ENCODE measurements around the gene AFF2. TPM values are rescaled to one million over a fixed set of nuclear protein-coding genes. Genes with fewer than 3 reads are reported as not detected.
"Not testable (repeated sequence)": the region's sequence is repeated elsewhere in the genome, so short reads cannot be mapped to it uniquely, and the experiment has no call there.

Gene AFF2
- polyA plus RNA-seq, 1 donor, result 0.66 TPM

GRCh38 chrX:148836741-148837140 lies 336.3 kb downstream of the AFF2 start:
- no peak for DNase-seq (ENCODE audit: low read depth)

- DNase-seq (ENCODE audit: low read depth), result no peak
These were observed 350.2 kb downstream of the AFF2 start for GRCh38 chrX:148850631-148851030.

- no peak for DNase-seq (ENCODE audit: low read depth)
These were observed 353.9 kb downstream of the AFF2 start for GRCh38 chrX:148854306-148854705.

GRCh38 chrX:148856505-148856904 lies 356.1 kb downstream of the AFF2 start:
- DNase-seq (ENCODE audit: low read depth), result no peak

GRCh38 chrX:148865277-148866210 lies 365.1 kb downstream of the AFF2 start:
- DNase-seq (ENCODE audit: low read depth), result no peak

GRCh38 chrX:148867596-148867995 lies 367.2 kb downstream of the AFF2 start:
- no peak for DNase-seq (ENCODE audit: low read depth)

GRCh38 chrX:148871422-148872160 lies 371.2 kb downstream of the AFF2 start:
- peak; percentile 38 for DNase-seq (ENCODE audit: low read depth)

GRCh38 chrX:148872161-148872535 lies 371.7 kb downstream of the AFF2 start:
- DNase-seq (ENCODE audit: low read depth), result no peak

GRCh38 chrX:148872881-148873280 lies 372.5 kb downstream of the AFF2 start:
- no peak for DNase-seq (ENCODE audit: low read depth)

GRCh38 chrX:148874636-148875246 lies 374.3 kb downstream of the AFF2 start:
- no peak for DNase-seq (ENCODE audit: low read depth)

GRCh38 chrX:148878371-148878770 lies 378.0 kb downstream of the AFF2 start:
- DNase-seq (ENCODE audit: low read depth), result no peak

- DNase-seq (ENCODE audit: low read depth), result no peak
These were observed 384.8 kb downstream of the AFF2 start for GRCh38 chrX:148885203-148885602.

GRCh38 chrX:148893395-148893794 lies 393.0 kb downstream of the AFF2 start:
- DNase-seq (ENCODE audit: low read depth), result no peak

GRCh38 chrX:148902581-148902980 lies 402.2 kb downstream of the AFF2 start:
- no peak for DNase-seq (ENCODE audit: low read depth)

GRCh38 chrX:148903176-148903575 lies 402.8 kb downstream of the AFF2 start:
- no peak for DNase-seq (ENCODE audit: low read depth)

GRCh38 chrX:148904421-148905111 lies 404.1 kb downstream of the AFF2 start:
- no peak for DNase-seq (ENCODE audit: low read depth)

GRCh38 chrX:148905400-148905799 lies 405.0 kb downstream of the AFF2 start:
- DNase-seq (ENCODE audit: low read depth), result no peak

GRCh38 chrX:148906628-148907027 lies 406.2 kb downstream of the AFF2 start:
- DNase-seq (ENCODE audit: low read depth), result not testable (repeated sequence)

- DNase-seq (ENCODE audit: low read depth), result no peak
These were observed 409.3 kb downstream of the AFF2 start for GRCh38 chrX:148909758-148910157.

- DNase-seq (ENCODE audit: low read depth), result no peak
These were observed 413.6 kb downstream of the AFF2 start for GRCh38 chrX:148913971-148914370.

- DNase-seq (ENCODE audit: low read depth), result no peak
These were observed 414.4 kb downstream of the AFF2 start for GRCh38 chrX:148914783-148915182.

GRCh38 chrX:148915474-148915873 lies 415.1 kb downstream of the AFF2 start:
- DNase-seq (ENCODE audit: low read depth), result no peak

All from forelimb muscle (tissue), 1 donor.